Measurements from ENCODE around the gene SIGLEC7.

Gene SIGLEC7

GRCh38 chr19:51119101-51119500, 23.0 kb upstream of the SIGLEC7 start:
- no peak for DNase-seq (ENCODE audit: low read depth)

- DNase-seq (ENCODE audit: low read depth): no peak
Measured at GRCh38 chr19:51119611-51120010, 22.5 kb upstream of the SIGLEC7 start.

GRCh38 chr19:51120160-51120559, 21.9 kb upstream of the SIGLEC7 start:
- DNase-seq (ENCODE audit: low read depth): no peak

- no peak for DNase-seq (ENCODE audit: low read depth)
Measured at GRCh38 chr19:51121257-51121656, 20.8 kb upstream of the SIGLEC7 start.

GRCh38 chr19:51122112-51122981, 19.8 kb upstream of the SIGLEC7 start:
- no peak for DNase-seq (ENCODE audit: low read depth)

- no peak for DNase-seq (ENCODE audit: low read depth)
Measured at GRCh38 chr19:51123381-51123800, 18.7 kb upstream of the SIGLEC7 start.

GRCh38 chr19:51123802-51124201, 18.3 kb upstream of the SIGLEC7 start:
- no peak for DNase-seq (ENCODE audit: low read depth)

GRCh38 chr19:51124216-51124615, 17.9 kb upstream of the SIGLEC7 start:
- DNase-seq (ENCODE audit: low read depth): no peak

- no peak for DNase-seq (ENCODE audit: low read depth)
Measured at GRCh38 chr19:51124729-51125128, 17.4 kb upstream of the SIGLEC7 start, which contains the start of gene SIGLEC9. Gene SIGLEC9, plus strand, starts transcription at chr19:51124906. Its CDS starts 69 bp downstream, at chr19:51124975.

GRCh38 chr19:51125421-51126075, 16.6 kb upstream of the SIGLEC7 start:
- DNase-seq (ENCODE audit: low read depth): no peak

GRCh38 chr19:51127032-51127431, 15.1 kb upstream of the SIGLEC7 start:
- DNase-seq (ENCODE audit: low read depth): no peak

GRCh38 chr19:51127755-51128154, 14.3 kb upstream of the SIGLEC7 start:
- DNase-seq (ENCODE audit: low read depth): no peak

- DNase-seq (ENCODE audit: low read depth): no peak
Measured at GRCh38 chr19:51128227-51128626, 13.9 kb upstream of the SIGLEC7 start.

GRCh38 chr19:51129716-51130115, 12.4 kb upstream of the SIGLEC7 start:
- no peak for DNase-seq (ENCODE audit: low read depth)

- DNase-seq (ENCODE audit: low read depth): no peak
Measured at GRCh38 chr19:51131780-51132680, 10.1 kb upstream of the SIGLEC7 start.

GRCh38 chr19:51135004-51135403, 7.1 kb upstream of the SIGLEC7 start:
- no peak for DNase-seq (ENCODE audit: low read depth)

GRCh38 chr19:51135986-51136762, 5.9 kb upstream of the SIGLEC7 start:
- DNase-seq (ENCODE audit: low read depth): no peak

GRCh38 chr19:51136851-51137551, 5.1 kb upstream of the SIGLEC7 start:
- no peak for DNase-seq (ENCODE audit: low read depth)

GRCh38 chr19:51137792-51138425, 4.2 kb upstream of the SIGLEC7 start:
- DNase-seq (ENCODE audit: low read depth): no peak

GRCh38 chr19:51138549-51138979, 3.5 kb upstream of the SIGLEC7 start:
- DNase-seq (ENCODE audit: low read depth): no peak
